Smooth muscle cell (in vitro differentiated cells): ENCODE measurements around the gene PSMD7. TPM values are rescaled to one million over a fixed set of nuclear protein-coding genes. Genes with fewer than 3 reads are reported as not detected.

Experiments used
- DNase-seq: peaks from one replicate; lab custom pipeline; 2025; ENCODE audit not compliant: unreplicated experiment; lab: John Stamatoyannopoulos, UW
- H2AFZ ChIP-seq: fragments of 200-600 bp; sonication (generic); 2 replicates; pipeline ENCODE4 v1.6.0; 2016; ENCODE audit warnings: antibody characterized with exemption, low read depth, mild to moderate bottlenecking
- H3F3A ChIP-seq: fragments of 200-600 bp; sonication (generic); 2 replicates; pipeline ENCODE4 v1.6.0; 2017; ENCODE audit warnings: antibody characterized with exemption, low read depth
- H3K27ac ChIP-seq: fragments of 200-600 bp; sonication (generic); 2 replicates; pipeline ENCODE4 v1.5.1; 2016; ENCODE audit warnings: low read depth, mild to moderate bottlenecking
- H3K27me3 ChIP-seq: fragments of 200-600 bp; sonication (generic); 2 replicates; pipeline ENCODE4 v1.6.1; 2016; ENCODE audit warnings: low read depth, mild to moderate bottlenecking
- H3K36me3 ChIP-seq: fragments of 200-600 bp; sonication (generic); 2 replicates; pipeline ENCODE4 v1.5.1; 2016; ENCODE audit warnings: low read depth
- H3K4me1 ChIP-seq: fragments of 200-600 bp; sonication (generic); 2 replicates; pipeline ENCODE4 v1.5.1; 2016; ENCODE audit warnings: low read depth
- H3K4me2 ChIP-seq: fragments of 200-600 bp; sonication (generic); 2 replicates; pipeline ENCODE4 v1.6.0; 2016; ENCODE audit warnings: mild to moderate bottlenecking
- H3K4me3 ChIP-seq: fragments of 200-600 bp; sonication (generic); 2 replicates; pipeline ENCODE4 v1.5.1; 2016; ENCODE audit warnings: mild to moderate bottlenecking
- H3K79me2 ChIP-seq: fragments of 200-600 bp; sonication (generic); 2 replicates; pipeline ENCODE4 v1.6.0; 2016; ENCODE audit warnings: low read depth, mild to moderate bottlenecking
- H3K9ac ChIP-seq: fragments of 200-600 bp; sonication (generic); 2 replicates; pipeline ENCODE4 v1.6.0; 2016; ENCODE audit warnings: low read depth
- H3K9me3 ChIP-seq: fragments of 200-600 bp; sonication (generic); replicated peaks from 2 replicates; pipeline ENCODE4 v1.5.1; 2016; ENCODE audit warnings: low read depth
- H4K20me1 ChIP-seq: fragments of 200-600 bp; sonication (generic); 2 replicates; pipeline ENCODE4 v1.6.0; 2016; ENCODE audit warnings: low read depth
- WGBS: methylation state at CpG from one replicate; pipeline ENCODE4 v1.1.7; 2016; ENCODE audit warnings: low lambda C conversion rate; 5-methylcytosine and 5-hydroxymethylcytosine counted together
- polyA plus RNA-seq: library from polyadenylated mRNA; unstranded; fragments of >200 nt; fragmentation: Nextera tagmentation; extraction: Ambion mirVana; gene quantifications from 2 replicates; pipeline ENCODE4 v1.2.1, GENCODE V29; 2016
- total RNA-seq: library from RNA; depleted of rRNA; stranded (reverse); fragments of >200 nt; gene quantifications from 2 replicates; pipeline ENCODE4 v1.2.3, GENCODE V29; 2014
- TF ChIP-seq, protein P1 (sequence below): fragments of 200-600 bp; sonication (generic); IDR thresholded peaks from 2 replicates; pipeline ENCODE4 v1.5.1; 2017; ENCODE audit warnings: borderline replicate concordance, mild to moderate bottlenecking, antibody characterized with exemption; ENCODE audit not compliant: insufficient read depth, poor library complexity, severe bottlenecking

PSMD7 gene
- total and polyA plus RNA-seq, 2 experiments from 2014 or later = 79.9 to 137 TPM

DNA sequence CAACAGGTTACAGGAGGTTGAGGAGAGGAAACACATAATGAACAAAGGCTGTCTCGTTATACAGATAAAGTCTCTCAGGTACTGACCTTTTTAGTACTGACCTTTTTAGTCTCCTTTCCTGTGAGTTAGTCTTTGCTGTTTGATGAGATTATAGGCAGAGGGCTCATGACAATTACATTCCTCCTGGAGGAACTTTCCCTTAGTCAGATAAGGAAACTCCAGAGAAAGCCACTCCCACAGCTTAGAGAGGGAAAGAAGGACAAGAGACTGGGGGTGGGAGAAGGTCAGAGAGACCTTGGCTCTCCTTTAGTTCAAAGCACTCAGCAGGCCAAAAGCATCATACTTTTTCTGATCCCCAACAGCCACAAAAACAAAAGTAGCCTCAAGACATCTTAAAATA lies 15.3 kb upstream of the PSMD7 start:
- Histone ChIP-seq H3K4me1 (peaks cover 6% of the 10 kb centered on the region), H4K20me1 (no peaks in the 10 kb centered on the region), H3K36me3 (no peaks in the 10 kb centered on the region), H3K27ac (no peak overlapping the region), H2AFZ (no peak overlapping the region), H3K9me3 (no peaks in the 10 kb centered on the region), H3K4me2 (no peak overlapping the region), H3K9ac (no peak overlapping the region), H3F3A (no peaks in the 10 kb centered on the region), H3K79me2 (no peaks in the 10 kb centered on the region), H3K4me3 (no peak overlapping the region), H3K27me3 (peaks cover 7% of the 10 kb centered on the region)
- TF ChIP-seq, protein P1, sequence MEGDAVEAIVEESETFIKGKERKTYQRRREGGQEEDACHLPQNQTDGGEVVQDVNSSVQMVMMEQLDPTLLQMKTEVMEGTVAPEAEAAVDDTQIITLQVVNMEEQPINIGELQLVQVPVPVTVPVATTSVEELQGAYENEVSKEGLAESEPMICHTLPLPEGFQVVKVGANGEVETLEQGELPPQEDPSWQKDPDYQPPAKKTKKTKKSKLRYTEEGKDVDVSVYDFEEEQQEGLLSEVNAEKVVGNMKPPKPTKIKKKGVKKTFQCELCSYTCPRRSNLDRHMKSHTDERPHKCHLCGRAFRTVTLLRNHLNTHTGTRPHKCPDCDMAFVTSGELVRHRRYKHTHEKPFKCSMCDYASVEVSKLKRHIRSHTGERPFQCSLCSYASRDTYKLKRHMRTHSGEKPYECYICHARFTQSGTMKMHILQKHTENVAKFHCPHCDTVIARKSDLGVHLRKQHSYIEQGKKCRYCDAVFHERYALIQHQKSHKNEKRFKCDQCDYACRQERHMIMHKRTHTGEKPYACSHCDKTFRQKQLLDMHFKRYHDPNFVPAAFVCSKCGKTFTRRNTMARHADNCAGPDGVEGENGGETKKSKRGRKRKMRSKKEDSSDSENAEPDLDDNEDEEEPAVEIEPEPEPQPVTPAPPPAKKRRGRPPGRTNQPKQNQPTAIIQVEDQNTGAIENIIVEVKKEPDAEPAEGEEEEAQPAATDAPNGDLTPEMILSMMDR = no peak
- DNase-seq = no peak
- 76% methylated on average over 1 of the region's 1 CpG for WGBS

DNA sequence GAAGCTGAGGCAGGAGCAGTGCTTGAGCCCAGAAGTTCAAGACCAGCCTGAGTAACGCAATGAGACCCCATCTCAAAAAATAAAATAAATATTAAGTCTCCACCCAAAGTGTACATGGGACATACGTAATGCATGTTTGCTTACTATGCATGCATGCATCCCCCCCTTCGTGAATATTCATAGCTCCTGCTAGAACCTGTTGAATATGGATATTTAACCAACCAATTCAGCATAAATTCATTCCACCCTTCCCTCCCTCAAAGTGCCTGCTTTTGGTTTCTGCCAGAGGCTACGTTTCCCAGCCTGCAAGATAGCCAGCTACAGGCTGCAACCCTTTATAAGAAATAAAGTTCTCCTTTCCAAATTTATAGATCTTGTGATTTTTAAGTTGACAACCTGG lies 12.9 kb upstream of the PSMD7 start:
- Histone ChIP-seq H3F3A (no peaks in the 10 kb centered on the region), H2AFZ (no peak overlapping the region), H3K4me2 (no peak overlapping the region), H3K27ac (no peak overlapping the region), H3K36me3 (no peaks in the 10 kb centered on the region), H4K20me1 (no peaks in the 10 kb centered on the region), H3K9ac (no peak overlapping the region), H3K4me1 (peaks cover 6% of the 10 kb centered on the region), H3K79me2 (no peaks in the 10 kb centered on the region), H3K9me3 (no peaks in the 10 kb centered on the region), H3K4me3 (no peak overlapping the region), H3K27me3 (no peaks in the 10 kb centered on the region)
- TF ChIP-seq, protein P1 = no peak
- no peak for DNase-seq
- WGBS = 89% methylated on average over 4 of the region's 4 CpGs

DNA sequence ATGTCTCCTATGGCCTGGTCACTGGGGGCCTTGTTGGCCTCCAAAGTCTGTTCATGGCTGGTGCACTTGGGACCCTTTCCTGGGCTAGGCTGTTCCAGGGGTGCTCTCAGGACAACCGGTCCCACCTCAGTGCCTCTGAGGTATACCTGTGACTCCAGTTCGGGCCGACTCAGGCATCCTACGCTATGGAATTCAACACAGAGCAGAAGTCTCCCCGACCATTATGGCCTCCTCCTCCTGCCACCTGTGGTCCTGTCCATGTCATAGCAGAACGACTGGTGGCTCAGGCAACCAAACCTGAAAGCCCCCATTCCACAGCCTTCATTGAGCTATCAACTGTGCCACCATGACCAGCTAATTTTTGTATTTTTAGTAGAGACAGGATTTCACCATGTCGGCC lies 8.5 kb upstream of the PSMD7 start:
- Histone ChIP-seq H3F3A (no peaks in the 10 kb centered on the region), H3K4me3 (no peak overlapping the region), H3K4me1 (no peaks in the 10 kb centered on the region), H3K79me2 (no peaks in the 10 kb centered on the region), H3K27me3 (no peaks in the 10 kb centered on the region), H3K9ac (no peak overlapping the region), H3K27ac (no peak overlapping the region), H4K20me1 (no peaks in the 10 kb centered on the region), H3K9me3 (no peaks in the 10 kb centered on the region), H3K36me3 (no peaks in the 10 kb centered on the region), H3K4me2 (no peak overlapping the region), H2AFZ (no peak overlapping the region)
- TF ChIP-seq, protein P1 = no peak
- 95% methylated on average over 7 of the region's 7 CpGs for WGBS
- no peak for DNase-seq

DNA sequence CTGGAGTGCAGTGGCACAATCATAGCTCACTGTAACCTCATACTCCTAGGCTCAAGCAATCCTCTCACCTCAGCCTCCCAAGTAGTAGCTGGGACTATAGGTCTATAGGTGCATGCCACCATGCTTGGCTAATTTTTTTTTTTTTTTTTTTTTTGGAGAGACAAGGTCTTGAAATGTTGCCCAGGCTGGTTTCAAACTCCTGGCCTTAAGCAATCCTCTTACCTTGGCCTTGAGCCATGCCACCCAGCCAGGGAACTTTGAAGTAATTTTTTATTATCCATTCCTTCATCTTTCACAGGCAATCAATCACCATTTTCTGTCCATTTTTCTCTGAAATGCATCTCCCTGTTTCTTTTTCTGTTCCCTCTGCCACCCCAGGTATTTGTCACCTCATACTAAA lies 6.3 kb upstream of the PSMD7 start:
- H3K27ac ChIP-seq = no peak overlapping the region
- no peaks in the 10 kb centered on the region for H3K79me2 ChIP-seq
- H3K4me1 ChIP-seq = no peaks in the 10 kb centered on the region
- H3K9ac ChIP-seq = no peak overlapping the region
- no peak overlapping the region for H3K4me2 ChIP-seq
- TF ChIP-seq, protein P1 = no peak
- H3K9me3 ChIP-seq = no peaks in the 10 kb centered on the region
- H2AFZ ChIP-seq = no peak overlapping the region
- no peak for DNase-seq
- H3K4me3 ChIP-seq = no peak overlapping the region
- H4K20me1 ChIP-seq = no peaks in the 10 kb centered on the region
- no peaks in the 10 kb centered on the region for H3F3A ChIP-seq
- no peaks in the 10 kb centered on the region for H3K36me3 ChIP-seq
- no peaks in the 10 kb centered on the region for H3K27me3 ChIP-seq
